C4-2B (cell line): Measurements from ENCODE around the gene PFKP.

ENCODE experiments used
- CTCF ChIP-seq: fragments of 450-650 bp; conservative IDR thresholded peaks from 2 replicates; pipeline ENCODE4 v1.5.1; 2017; ENCODE audit warnings: mild to moderate bottlenecking
- ZFX ChIP-seq: fragments of 450-650 bp; IDR thresholded peaks from 2 replicates; pipeline ENCODE4 v1.6.1; 2017

GRCh38 chr10:3097160-3097559 lies 29.8 kb downstream of the PFKP start:
- no peak for TF ChIP-seq CTCF
- no peak for TF ChIP-seq ZFX
